ENCODE measurements around the gene C1orf232. TPM values are rescaled to one million over a fixed set of nuclear protein-coding genes. Genes with fewer than 3 reads are reported as not detected.

C1orf232 gene
- total RNA-seq, 1 donor: not detected

- H3K4me3 ChIP-seq (ENCODE audit: low read depth, low read length): no peak overlapping the region
- DNase-seq (ENCODE audit: low read depth): no peak
- no peak for TF ChIP-seq CTCF (IDR thresholded peaks at IDR 0.05; ENCODE audit: insufficient read depth, low read length)
Observed at GRCh38 chr1:26132128-26132833, 36.5 kb downstream of the C1orf232 start.

GRCh38 chr1:26130695-26131094, 38.1 kb downstream of the C1orf232 start:
- TF ChIP-seq CTCF (IDR thresholded peaks at IDR 0.05; ENCODE audit: insufficient read depth, low read length): no peak
- DNase-seq (ENCODE audit: low read depth): no peak
- H3K4me3 ChIP-seq (ENCODE audit: low read depth, low read length): no peak overlapping the region

GRCh38 chr1:26129778-26130177, 39.0 kb downstream of the C1orf232 start:
- no peak for DNase-seq (ENCODE audit: low read depth)

GRCh38 chr1:26127235-26128163, 41.3 kb downstream of the C1orf232 start:
- no peak for DNase-seq (ENCODE audit: low read depth)
- TF ChIP-seq CTCF (IDR thresholded peaks at IDR 0.05; ENCODE audit: insufficient read depth, low read length): no peak

More at GRCh38 chr1:26129778-26130177, 39.0 kb downstream of the C1orf232 start:
- TF ChIP-seq CTCF (IDR thresholded peaks at IDR 0.05; ENCODE audit: insufficient read depth, low read length): no peak
- no peak overlapping the region for H3K4me3 ChIP-seq (ENCODE audit: low read depth, low read length)

GRCh38 chr1:26126321-26127084, 42.3 kb downstream of the C1orf232 start:
- no peak overlapping the region for H3K4me3 ChIP-seq (ENCODE audit: low read depth, low read length)
- DNase-seq (ENCODE audit: low read depth): peak; percentile 43
- no peak for TF ChIP-seq CTCF (IDR thresholded peaks at IDR 0.05; ENCODE audit: insufficient read depth, low read length)

More at GRCh38 chr1:26127235-26128163, 41.3 kb downstream of the C1orf232 start:
- no peak overlapping the region for H3K4me3 ChIP-seq (ENCODE audit: low read depth, low read length)

GRCh38 chr1:26125946-26126320, 42.8 kb downstream of the C1orf232 start:
- no peak for TF ChIP-seq CTCF (IDR thresholded peaks at IDR 0.05; ENCODE audit: insufficient read depth, low read length)
- no peak for DNase-seq (ENCODE audit: low read depth)

More at GRCh38 chr1:26125946-26126320, 42.8 kb downstream of the C1orf232 start:
- H3K4me3 ChIP-seq (ENCODE audit: low read depth, low read length): no peak overlapping the region

Measured in fibroblast of the aortic adventitia (primary cell).